Lung (tissue), 12 donors: ENCODE data around the gene SLC16A5. TPM values are rescaled to one million over a fixed set of nuclear protein-coding genes. Genes with fewer than 3 reads are reported as not detected.

Experiments
- ATAC-seq: fragments of 200-7000 bp; cut with Tn5 transposase; one replicate; pipeline ENCODE4 v1.9.1; 2020; ENCODE audit warnings: moderate number of reproducible peaks; ENCODE audit not compliant: insufficient read depth, low FRiP score
- DNase-seq, 3 donors: peaks; one replicate each; pipeline ENCODE4 v3.0.0-alpha.2; 2013 to 2017
- H3K27ac ChIP-seq, 2 donors: one replicate each; pipeline ENCODE4 v1.5.1; 2013; ENCODE audit warnings: mild to moderate bottlenecking in 2 of 2, moderate library complexity in 2 of 2, control low read depth in 1 of 2, inconsistent platforms in 1 of 2, low read depth in 1 of 2, low read length in 1 of 2
- H3K27me3 ChIP-seq, 3 donors: one replicate each; pipeline ENCODE4 v1.5.1; 2013; ENCODE audit warnings: low read length in 2 of 3; ENCODE audit not compliant: control insufficient read depth in 3 of 3, insufficient read depth in 3 of 3
- H3K36me3 ChIP-seq, 4 donors: one replicate each; pipeline ENCODE4 v1.5.1; 2013; ENCODE audit warnings: low read length in 4 of 4, mild to moderate bottlenecking in 1 of 4, moderate library complexity in 1 of 4; ENCODE audit not compliant: control insufficient read depth in 4 of 4, insufficient read depth in 4 of 4
- H3K4me1 ChIP-seq, 5 donors: one replicate each; pipeline ENCODE4 v1.5.1; 2013; ENCODE audit warnings: low read length in 5 of 5, mild to moderate bottlenecking in 2 of 5, moderate library complexity in 1 of 5; ENCODE audit not compliant: control insufficient read depth in 5 of 5, insufficient read depth in 5 of 5
- H3K4me3 ChIP-seq: one replicate; pipeline ENCODE4 v1.5.1; 2013; ENCODE audit warnings: mild to moderate bottlenecking, control low read depth, moderate library complexity
- H3K9ac ChIP-seq, 2 donors: one replicate each; pipeline ENCODE4 v1.5.1; 2013; ENCODE audit warnings: low read length in 2 of 2, control low read depth in 1 of 2; ENCODE audit not compliant: insufficient read depth in 1 of 2
- H3K9me3 ChIP-seq, 4 donors: one replicate each; pipeline ENCODE4 v1.5.1; 2013; ENCODE audit warnings: low read length in 3 of 4, mild to moderate bottlenecking in 1 of 4, moderate library complexity in 1 of 4; ENCODE audit not compliant: control insufficient read depth in 4 of 4, insufficient read depth in 3 of 4
- whole genome bisulfite sequencing, 2 donors: extraction: QIAGEN DNeasy Blood & Tissue Kit; methylation state at CpG; one replicate each; pipeline ENCODE4 v1.1.7; 2013; 5-methylcytosine and 5-hydroxymethylcytosine counted together
- polyA plus RNA-seq, 2 donors: library from polyadenylated mRNA; stranded (reverse); fragments of 200-250 nt; gene quantifications; one replicate each; pipeline ENCODE4 v1.2.1, GENCODE V29; 2013
- total RNA-seq, 2 donors: library from RNA; depleted of rRNA in 1 of 2; stranded (reverse); fragments of >200 nt in 1 of 2; gene quantifications; one replicate each; pipeline ENCODE4 v1.2.1, GENCODE V29; 2014 to 2021
- TF ChIP-seq, protein P1 (sequence below): IDR thresholded peaks from 2 replicates; pipeline ENCODE4 v1.5.1; 2012; ENCODE audit warnings: mild to moderate bottlenecking; ENCODE audit errors: control extremely low read depth, extremely low read depth
- donor health status: control.
- donor health status: control.
- donor health status: Bipolar disorder and iron deficiency.
- donor health status: healthy.
- donor health status: DM: yes; HTN: yes; CAD: no.

Gene SLC16A5
- total and polyA plus RNA-seq, 4 donors, result 27.9 to 74.0 (median 42.4) TPM

DNA sequence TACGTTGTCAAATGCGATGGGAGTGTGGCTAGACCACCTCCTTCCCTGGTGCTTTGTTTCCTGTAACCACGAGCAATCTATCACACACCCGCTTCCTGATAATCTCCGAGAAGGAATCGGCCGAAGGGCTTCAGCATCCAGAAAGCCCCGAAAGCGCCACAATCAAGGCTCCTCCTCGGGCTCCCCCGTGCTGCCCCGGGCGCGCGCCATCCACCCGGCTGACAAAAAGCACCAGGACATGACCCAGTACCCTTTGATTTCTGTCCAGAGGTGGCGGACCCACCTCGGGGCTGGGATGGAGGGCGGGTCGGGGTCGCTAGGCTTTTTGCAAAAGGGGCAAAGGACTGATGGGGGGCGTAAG, 21.3 kb downstream of the SLC16A5 start:
- Histone ChIP-seq H3K4me1 (peaks cover 0 to 15% (median 5%) of the 10 kb centered on the region in 5 donors), H3K27ac (no peak overlapping the region)
- ATAC-seq, result no peak

DNA sequence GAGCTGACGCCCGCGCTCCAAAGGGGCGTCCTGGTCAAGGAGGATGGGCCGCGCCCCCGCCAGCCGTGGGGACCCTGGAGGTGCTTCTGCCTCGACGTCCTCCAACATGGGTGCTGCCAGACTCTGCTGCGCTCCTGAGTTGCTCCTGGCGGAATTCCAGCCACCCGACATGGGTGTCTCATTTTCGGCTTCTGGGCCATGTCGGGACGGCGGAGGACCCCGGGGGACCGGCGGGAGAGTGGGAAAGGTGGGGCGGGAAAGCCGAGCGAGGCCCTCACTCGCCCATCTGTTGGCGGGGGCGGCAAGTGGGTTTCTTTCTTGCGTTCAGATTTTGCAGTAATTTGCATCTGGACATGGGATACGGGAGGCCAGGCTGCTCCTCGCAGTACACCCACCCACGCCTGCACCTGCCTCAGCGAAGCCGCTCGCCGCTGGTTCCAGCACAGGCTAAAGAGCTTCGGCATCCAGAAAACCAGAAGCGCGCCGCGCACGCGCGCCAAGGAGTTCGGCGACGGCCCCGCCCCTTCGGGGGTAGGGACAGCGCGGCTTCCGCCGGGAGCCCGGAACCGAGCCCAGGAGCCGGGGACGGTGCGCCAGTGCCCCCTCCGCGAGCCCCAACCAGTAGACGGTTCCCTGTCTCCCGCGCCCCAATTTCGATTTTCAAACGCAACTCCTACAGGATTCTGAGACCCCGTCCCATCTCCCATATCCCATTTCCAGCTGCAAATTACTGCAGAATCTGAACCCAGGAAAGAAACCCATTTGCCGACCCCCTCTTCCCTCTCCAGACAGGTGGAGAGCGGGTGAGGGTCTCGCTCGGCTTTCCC, 21.9 kb downstream of the SLC16A5 start, which contains the start of gene ARMC7:
Gene ARMC7, plus strand, starts transcription at position 563 of the 827 bp plus-strand sequence. CDS start 320 bp downstream, outside the sequence.
- TF ChIP-seq, protein P1, sequence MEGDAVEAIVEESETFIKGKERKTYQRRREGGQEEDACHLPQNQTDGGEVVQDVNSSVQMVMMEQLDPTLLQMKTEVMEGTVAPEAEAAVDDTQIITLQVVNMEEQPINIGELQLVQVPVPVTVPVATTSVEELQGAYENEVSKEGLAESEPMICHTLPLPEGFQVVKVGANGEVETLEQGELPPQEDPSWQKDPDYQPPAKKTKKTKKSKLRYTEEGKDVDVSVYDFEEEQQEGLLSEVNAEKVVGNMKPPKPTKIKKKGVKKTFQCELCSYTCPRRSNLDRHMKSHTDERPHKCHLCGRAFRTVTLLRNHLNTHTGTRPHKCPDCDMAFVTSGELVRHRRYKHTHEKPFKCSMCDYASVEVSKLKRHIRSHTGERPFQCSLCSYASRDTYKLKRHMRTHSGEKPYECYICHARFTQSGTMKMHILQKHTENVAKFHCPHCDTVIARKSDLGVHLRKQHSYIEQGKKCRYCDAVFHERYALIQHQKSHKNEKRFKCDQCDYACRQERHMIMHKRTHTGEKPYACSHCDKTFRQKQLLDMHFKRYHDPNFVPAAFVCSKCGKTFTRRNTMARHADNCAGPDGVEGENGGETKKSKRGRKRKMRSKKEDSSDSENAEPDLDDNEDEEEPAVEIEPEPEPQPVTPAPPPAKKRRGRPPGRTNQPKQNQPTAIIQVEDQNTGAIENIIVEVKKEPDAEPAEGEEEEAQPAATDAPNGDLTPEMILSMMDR, result no peak
- peak within 1 kb of the TSS in 1 of 2 donors; percentile 77 for H3K9ac ChIP-seq
- peaks cover 0 to 4% (median 0%) of the 10 kb centered on the region in 3 donors for H3K27me3 ChIP-seq
- peak within 1 kb of the TSS; percentile 82 to 84 for H3K27ac ChIP-seq
- WGBS, 2 donors, result 1% methylated on average over 68 of the region's 68 CpGs
- no peaks in the 10 kb centered on the region for H3K9me3 ChIP-seq
- DNase-seq (peak; percentile 81 to 89 (median 88)), ATAC-seq (peak; percentile 83)
- peaks cover 0 to 9% (median 2%) of the 10 kb centered on the region in 4 donors for H3K36me3 ChIP-seq
- H3K4me3 ChIP-seq, result peak within 1 kb of the TSS; percentile 70
- H3K4me1 ChIP-seq, result peaks cover 0 to 20% (median 9%) of the 10 kb centered on the region in 5 donors

More for the DNA sequence above, 21.3 kb downstream of the SLC16A5 start:
- no peak overlapping the region for H3K4me3 ChIP-seq
- DNase-seq, result no peak
- H3K9ac ChIP-seq, result no peak overlapping the region
- peaks cover 0 to 10% (median 3%) of the 10 kb centered on the region in 4 donors for H3K36me3 ChIP-seq
- H3K27me3 ChIP-seq, result peaks cover 0 to 4% (median 0%) of the 10 kb centered on the region in 3 donors
- 2 to 11% methylated on average over 22 of the region's 22 CpGs for WGBS, 2 donors
- TF ChIP-seq, protein P1, result no peak
- H3K9me3 ChIP-seq, result no peaks in the 10 kb centered on the region

DNA sequence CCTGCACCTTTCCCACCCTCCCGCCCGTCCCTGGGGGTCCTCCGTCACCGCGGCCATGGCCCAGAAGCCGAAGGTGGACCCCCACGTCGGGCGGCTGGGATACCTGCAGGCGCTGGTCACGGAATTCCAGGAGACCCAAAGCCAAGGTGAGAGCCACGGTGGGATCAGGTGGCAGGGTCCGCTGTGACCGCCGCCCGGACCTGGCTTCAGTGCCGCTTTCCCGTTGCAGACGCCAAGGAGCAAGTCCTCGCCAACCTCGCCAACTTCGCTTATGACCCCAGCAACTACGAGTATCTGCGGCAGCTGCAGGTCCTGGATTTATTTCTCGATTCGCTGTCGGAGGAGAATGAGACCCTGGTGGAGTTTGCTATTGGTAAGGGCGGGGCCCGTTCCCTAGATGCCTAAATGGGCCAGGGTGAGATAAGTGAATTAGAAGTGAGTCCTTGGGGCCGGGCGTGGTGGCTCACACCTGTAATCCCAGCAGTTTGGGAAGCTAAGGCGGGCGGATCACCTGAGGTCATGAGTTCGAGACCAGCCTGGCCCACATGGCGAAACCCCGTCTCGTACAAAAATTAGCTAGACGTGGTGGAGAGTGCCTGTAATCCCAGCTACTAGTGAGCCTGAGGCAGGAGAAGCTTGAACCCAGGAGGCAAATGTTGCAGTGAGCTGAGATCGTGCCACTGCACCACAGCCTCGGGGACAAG, 22.6 kb downstream of the SLC16A5 start:
- Histone ChIP-seq H3K27ac (peak overlapping the region; percentile 59 to 84), H3K4me3 (peak overlapping the region; percentile 70), H3K27me3 (peaks cover 0 to 4% (median 0%) of the 10 kb centered on the region in 3 donors), H3K9ac (peak overlapping the region in 1 of 2 donors; percentile 77), H3K9me3 (no peaks in the 10 kb centered on the region), H3K4me1 (peaks cover 0 to 25% (median 12%) of the 10 kb centered on the region in 5 donors), H3K36me3 (peaks cover 0 to 4% (median under 1%) of the 10 kb centered on the region in 4 donors)
- DNase-seq (no peak), ATAC-seq (no peak)
- TF ChIP-seq, protein P1, result no peak
- WGBS, 2 donors, result 20 to 22% methylated on average over 40 of the region's 40 CpGs
